ENCODE measurements around the gene S100Z. TPM values are rescaled to one million over a fixed set of nuclear protein-coding genes. Genes with fewer than 3 reads are reported as not detected.

The S100Z gene
- total and polyA plus RNA-seq, 9 of the 15 experiments (the other 6 are each of a cell fraction or from before 2014, with no cell fraction given), result 0.15 to 0.42 (median 0.20) TPM; not detected in 6

DNA sequence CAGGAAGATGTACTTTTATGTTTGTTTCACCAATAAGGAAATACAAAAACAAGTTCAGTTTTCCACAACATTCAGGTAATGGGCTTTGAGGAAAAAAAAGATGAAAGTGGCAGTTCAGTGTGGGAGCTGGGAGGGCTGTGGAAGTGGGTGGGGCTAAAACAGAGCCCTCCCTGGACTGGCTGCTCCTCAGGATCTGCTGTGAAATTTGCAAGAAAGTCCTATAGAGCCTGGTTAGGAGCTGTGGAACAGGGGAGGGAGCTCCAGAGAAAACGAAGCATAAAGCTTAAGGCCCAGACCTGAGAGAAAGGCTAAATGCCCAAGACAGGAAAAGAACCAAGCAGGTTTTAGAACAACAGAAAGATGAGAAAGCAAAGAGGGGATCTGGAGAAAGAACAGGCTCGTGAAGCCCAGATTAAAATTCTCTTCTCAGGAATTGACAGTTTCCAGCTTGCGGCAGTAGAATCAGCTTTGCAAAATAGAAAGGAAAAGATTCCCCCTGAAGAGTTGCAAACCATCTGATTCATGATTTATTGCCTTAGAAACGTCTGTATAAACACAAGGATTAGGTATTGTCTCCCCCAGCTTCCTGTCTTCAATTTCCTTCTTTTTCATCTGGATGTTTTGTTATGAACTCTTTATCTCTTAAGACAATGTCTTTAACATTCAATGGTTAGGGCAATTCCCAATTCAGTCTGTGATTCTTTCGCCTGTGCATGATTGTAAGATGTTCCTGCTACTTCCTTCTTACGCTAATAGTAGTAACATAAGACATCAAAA, 76.7 kb downstream of the S100Z start:
- 10% methylated on average over 6 of the region's 6 CpGs for WGBS (ENCODE audit: insufficient coverage, low coverage, missing lambda C conversion rate)
- H3K27me3 ChIP-seq (ENCODE audit: control insufficient read depth in 2 of 2, insufficient read depth in 2 of 2, low read length in 2 of 2), result peaks cover 25 to 31% of the 10 kb centered on the region in 2 experiments; a peak in 4 of 5 replicates
- ATAC-seq (no peak), FAIRE-seq (no peak), DNase-seq (ENCODE audit: extremely low read depth in 1 of 4, low spot score in 3 of 4) (no peak)
- no peaks in the 10 kb centered on the region for H3K9me3 ChIP-seq (replicated peaks; ENCODE audit: control insufficient read depth, insufficient read depth, low read depth, low read length)
- H3K9ac ChIP-seq (ENCODE audit: insufficient read depth in 1 of 2, low read depth in 2 of 2, low read length in 2 of 2), result no peak overlapping the region
- intact Hi-C loops (cut with micrococcal nuclease), result loop anchor here (1.0 kb wide), 1 partner anchor 23 kb away; no protein-coding TSS in a partner anchor
- ChIA-PET POLR2A (interaction anchor here (0.6 kb wide), 1 partner anchor 69 kb away, joined by 3 read pairs; no protein-coding TSS in a partner anchor), CTCF (ENCODE audit: low intra/inter-chr PET ratio) (no interaction called here)
- no peaks in the 10 kb centered on the region for H3K4me1 ChIP-seq (replicated peaks in 1 of 2; ENCODE audit: control insufficient read depth in 2 of 2, insufficient read depth in 2 of 2, low read length in 2 of 2)
- H3K4me2 ChIP-seq (ENCODE audit: insufficient read depth, low read length), result no peak overlapping the region
- in situ Hi-C loops (cut with MboI), result no loop called here
- H3K79me2 ChIP-seq (ENCODE audit: control insufficient read depth, insufficient read depth, low read length), result no peaks in the 10 kb centered on the region
- no peaks in the 10 kb centered on the region for H3K36me3 ChIP-seq (ENCODE audit: control insufficient read depth, insufficient read depth, low read length)
- H3K27ac ChIP-seq (ENCODE audit: extremely low read depth, low read depth, low read length), result no peak overlapping the region
- TF ChIP-seq MEIS2 (IDR thresholded peaks at IDR 0.05; ENCODE audit: partially characterized antibody), result peak; percentile 9
- no peak for TF ChIP-seq GTF2E2 (tag; IDR thresholded peaks at IDR 0.05)
- no peak overlapping the region for H3K4me3 ChIP-seq
- H2AFZ ChIP-seq (ENCODE audit: low read depth, low read length), result no peak overlapping the region
- no peaks in the 10 kb centered on the region for H3K9me1 ChIP-seq (ENCODE audit: control insufficient read depth, insufficient read depth, low read length)
- BruUV-seq (replicated peaks), result no TSS peak
- no peaks in the 10 kb centered on the region for H4K20me1 ChIP-seq (replicated peaks; ENCODE audit: control insufficient read depth, insufficient read depth, low read length)

DNA sequence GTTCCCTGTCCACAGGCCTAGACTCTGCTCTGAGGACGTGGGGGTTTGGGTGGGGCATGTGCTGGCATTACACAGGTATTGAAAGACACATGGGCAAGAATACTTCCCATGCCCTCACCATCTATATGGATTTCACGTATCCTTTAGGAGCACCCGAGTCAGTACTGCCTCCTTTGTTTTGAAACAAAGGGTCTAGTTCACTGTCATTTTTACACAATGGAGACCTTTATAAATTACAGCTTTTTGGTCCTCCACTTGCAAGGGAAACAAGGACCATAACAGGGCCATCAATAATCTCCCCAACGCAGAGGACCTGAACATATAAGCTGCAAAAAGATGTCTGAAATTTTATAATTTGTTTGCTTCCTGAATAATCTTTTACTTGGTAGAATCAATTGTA, 78.1 kb downstream of the S100Z start:
- 2% methylated on average over 4 of the region's 4 CpGs for WGBS (ENCODE audit: insufficient coverage, low coverage, missing lambda C conversion rate)
- CTCF ChIA-PET (ENCODE audit: low intra/inter-chr PET ratio), result no interaction called here
- TF ChIP-seq ZNF274 (IDR thresholded peaks at IDR 0.05; ENCODE audit: borderline replicate concordance, low read depth, low read length) (no peak), ZNF347 (CRISPR knock-in tag; IDR thresholded peaks at IDR 0.05; ENCODE audit: low read depth) (no peak), NCOA4 (IDR thresholded peaks at IDR 0.05; ENCODE audit: partially characterized antibody) (no peak), MXI1 (IDR thresholded peaks at IDR 0.05; ENCODE audit: low read depth, low read length) (no peak), TBL1XR1 (IDR thresholded peaks at IDR 0.05; ENCODE audit: low read length in 2 of 2) (no peak), SMC3 (conservative IDR thresholded peaks at IDR 0.05; ENCODE audit: insufficient read depth, low read depth, low read length) (no peak), BCL6 (CRISPR knock-in tag; IDR thresholded peaks at IDR 0.05) (no peak), ATF1 (CRISPR knock-in tag; IDR thresholded peaks at IDR 0.05) (no peak), ATF1 (tag; IDR thresholded peaks at IDR 0.05) (no peak), MCM5 (IDR thresholded peaks at IDR 0.05; ENCODE audit: low read depth) (no peak), ZNF551 (CRISPR knock-in tag; IDR thresholded peaks at IDR 0.05) (no peak)

More for the DNA sequence above, 78.1 kb downstream of the S100Z start:
- H3K27ac ChIP-seq (ENCODE audit: extremely low read depth, low read depth, low read length), result no peak overlapping the region
- no peaks in the 10 kb centered on the region for H3K36me3 ChIP-seq (ENCODE audit: control insufficient read depth, insufficient read depth, low read length)
- H3K4me1 ChIP-seq (replicated peaks in 1 of 2; ENCODE audit: control insufficient read depth in 2 of 2, insufficient read depth in 2 of 2, low read length in 2 of 2), result no peaks in the 10 kb centered on the region
- no TSS peak for BruUV-seq (replicated peaks)
- no peaks in the 10 kb centered on the region for H3K9me1 ChIP-seq (ENCODE audit: control insufficient read depth, insufficient read depth, low read length)
- H2AFZ ChIP-seq (ENCODE audit: low read depth, low read length), result no peak overlapping the region
- H3K27me3 ChIP-seq (ENCODE audit: control insufficient read depth in 2 of 2, insufficient read depth in 2 of 2, low read length in 2 of 2), result peaks cover 33 to 35% of the 10 kb centered on the region in 2 experiments; a peak in 4 of 5 replicates
- H3K9ac ChIP-seq (ENCODE audit: insufficient read depth in 1 of 2, low read depth in 2 of 2, low read length in 2 of 2), result no peak overlapping the region
- no peaks in the 10 kb centered on the region for H3K79me2 ChIP-seq (ENCODE audit: control insufficient read depth, insufficient read depth, low read length)
- ATAC-seq (no peak), DNase-seq (ENCODE audit: extremely low read depth in 1 of 4, low spot score in 3 of 4) (no peak), FAIRE-seq (no peak)
- POLR2A ChIA-PET, result no interaction called here
- intact Hi-C loops (cut with micrococcal nuclease), result loop anchor here (1.0 kb wide), 1 partner anchor 25 kb away; no protein-coding TSS in a partner anchor
- no peak overlapping the region for H3K4me3 ChIP-seq
- H3K4me2 ChIP-seq (ENCODE audit: insufficient read depth, low read length), result no peak overlapping the region
- no peaks in the 10 kb centered on the region for H3K9me3 ChIP-seq (replicated peaks; ENCODE audit: control insufficient read depth, insufficient read depth, low read depth, low read length)
- H4K20me1 ChIP-seq (replicated peaks; ENCODE audit: control insufficient read depth, insufficient read depth, low read length), result no peaks in the 10 kb centered on the region
- in situ Hi-C loops (cut with MboI), result no loop called here
